Ishikawa (cell line): ENCODE results near the gene POLR2E.

Source experiments
- EP300 ChIP-seq: IDR thresholded peaks from 2 replicates; pipeline ENCODE4 v1.6.1; 2012; ENCODE audit warnings: borderline replicate concordance
- TF ChIP-seq, protein P1 (sequence below): IDR thresholded peaks from 2 replicates; pipeline ENCODE4 v1.6.1; 2012; ENCODE audit warnings: low read depth, mild to moderate bottlenecking

DNA sequence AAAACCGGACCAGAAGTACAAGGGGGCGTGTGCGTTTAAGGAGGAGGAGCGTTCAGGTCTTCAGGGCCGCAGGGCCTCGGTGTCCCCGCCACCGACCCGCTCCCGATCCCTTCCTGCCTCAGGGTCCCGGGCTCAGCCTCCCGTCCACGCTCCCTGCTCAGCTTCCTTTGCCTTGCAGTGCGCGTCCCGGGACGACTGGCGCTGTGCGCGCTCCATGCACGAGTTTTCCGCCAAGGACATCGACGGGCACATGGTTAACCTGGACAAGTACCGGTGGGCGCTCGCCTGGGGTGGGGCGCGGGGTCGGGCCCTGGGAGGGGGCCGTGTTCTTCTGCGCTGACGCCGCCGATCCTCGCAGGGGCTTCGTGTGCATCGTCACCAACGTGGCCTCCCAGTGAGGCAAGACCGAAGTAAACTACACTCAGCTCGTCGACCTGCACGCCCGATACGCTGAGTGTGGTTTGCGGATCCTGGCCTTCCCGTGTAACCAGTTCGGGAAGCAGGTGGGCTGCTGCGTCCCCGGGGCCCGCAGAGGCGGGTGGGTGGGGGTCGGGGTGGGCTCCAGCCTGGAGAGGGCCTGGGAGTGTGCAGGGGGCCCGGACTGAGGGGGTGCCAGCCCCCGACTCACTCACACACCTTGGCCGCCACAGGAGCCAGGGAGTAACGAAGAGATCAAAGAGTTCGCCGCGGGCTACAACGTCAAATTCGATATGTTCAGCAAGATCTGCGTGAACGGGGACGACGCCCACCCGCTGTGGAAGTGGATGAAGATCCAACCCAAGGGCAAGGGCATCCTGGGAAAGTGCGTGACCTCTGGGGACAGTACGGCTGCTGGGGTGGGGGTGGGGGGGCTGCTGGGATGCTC is 10.1 kb upstream of the POLR2E start:
- TF ChIP-seq, protein P1, sequence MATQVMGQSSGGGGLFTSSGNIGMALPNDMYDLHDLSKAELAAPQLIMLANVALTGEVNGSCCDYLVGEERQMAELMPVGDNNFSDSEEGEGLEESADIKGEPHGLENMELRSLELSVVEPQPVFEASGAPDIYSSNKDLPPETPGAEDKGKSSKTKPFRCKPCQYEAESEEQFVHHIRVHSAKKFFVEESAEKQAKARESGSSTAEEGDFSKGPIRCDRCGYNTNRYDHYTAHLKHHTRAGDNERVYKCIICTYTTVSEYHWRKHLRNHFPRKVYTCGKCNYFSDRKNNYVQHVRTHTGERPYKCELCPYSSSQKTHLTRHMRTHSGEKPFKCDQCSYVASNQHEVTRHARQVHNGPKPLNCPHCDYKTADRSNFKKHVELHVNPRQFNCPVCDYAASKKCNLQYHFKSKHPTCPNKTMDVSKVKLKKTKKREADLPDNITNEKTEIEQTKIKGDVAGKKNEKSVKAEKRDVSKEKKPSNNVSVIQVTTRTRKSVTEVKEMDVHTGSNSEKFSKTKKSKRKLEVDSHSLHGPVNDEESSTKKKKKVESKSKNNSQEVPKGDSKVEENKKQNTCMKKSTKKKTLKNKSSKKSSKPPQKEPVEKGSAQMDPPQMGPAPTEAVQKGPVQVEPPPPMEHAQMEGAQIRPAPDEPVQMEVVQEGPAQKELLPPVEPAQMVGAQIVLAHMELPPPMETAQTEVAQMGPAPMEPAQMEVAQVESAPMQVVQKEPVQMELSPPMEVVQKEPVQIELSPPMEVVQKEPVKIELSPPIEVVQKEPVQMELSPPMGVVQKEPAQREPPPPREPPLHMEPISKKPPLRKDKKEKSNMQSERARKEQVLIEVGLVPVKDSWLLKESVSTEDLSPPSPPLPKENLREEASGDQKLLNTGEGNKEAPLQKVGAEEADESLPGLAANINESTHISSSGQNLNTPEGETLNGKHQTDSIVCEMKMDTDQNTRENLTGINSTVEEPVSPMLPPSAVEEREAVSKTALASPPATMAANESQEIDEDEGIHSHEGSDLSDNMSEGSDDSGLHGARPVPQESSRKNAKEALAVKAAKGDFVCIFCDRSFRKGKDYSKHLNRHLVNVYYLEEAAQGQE: no peak
- TF ChIP-seq EP300: no peak
